ENCODE data around the gene FARS2.

DNA sequence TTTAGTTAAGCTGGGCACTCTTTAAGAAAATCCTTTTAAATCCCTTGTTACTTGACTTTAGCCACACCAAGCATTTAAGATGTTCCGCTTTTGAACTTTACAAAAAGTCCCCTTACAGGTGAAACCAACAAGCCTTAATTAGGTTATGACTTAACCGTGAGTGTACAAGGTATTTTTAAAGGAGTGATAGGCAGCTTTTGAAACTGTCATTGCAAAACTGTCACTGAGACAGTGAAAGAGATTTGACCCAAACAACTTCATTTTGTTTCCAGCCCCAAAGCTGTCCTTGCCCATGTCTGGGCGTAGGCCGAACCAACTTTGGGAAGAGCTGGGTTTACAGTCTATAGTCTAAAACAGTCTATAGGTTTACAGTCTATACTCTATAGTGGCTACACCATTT is 305.4 kb downstream of the FARS2 start:
- no peak for TF ChIP-seq TAF1 (IDR thresholded peaks at IDR 0.05; ENCODE audit: control insufficient read depth, extremely low read depth, insufficient read depth, low read length, severe bottlenecking)
- no peak for TF ChIP-seq SP2 (IDR thresholded peaks at IDR 0.05; ENCODE audit: extremely low read depth, low read depth, low read length, poor library complexity, severe bottlenecking)
- TF ChIP-seq FOXM1 (IDR thresholded peaks at IDR 0.05; ENCODE audit: low read depth), result no peak
- no peak for TF ChIP-seq FOXM1 (CRISPR knock-in tag; IDR thresholded peaks at IDR 0.05; ENCODE audit: low read depth)
- TF ChIP-seq, protein P1, sequence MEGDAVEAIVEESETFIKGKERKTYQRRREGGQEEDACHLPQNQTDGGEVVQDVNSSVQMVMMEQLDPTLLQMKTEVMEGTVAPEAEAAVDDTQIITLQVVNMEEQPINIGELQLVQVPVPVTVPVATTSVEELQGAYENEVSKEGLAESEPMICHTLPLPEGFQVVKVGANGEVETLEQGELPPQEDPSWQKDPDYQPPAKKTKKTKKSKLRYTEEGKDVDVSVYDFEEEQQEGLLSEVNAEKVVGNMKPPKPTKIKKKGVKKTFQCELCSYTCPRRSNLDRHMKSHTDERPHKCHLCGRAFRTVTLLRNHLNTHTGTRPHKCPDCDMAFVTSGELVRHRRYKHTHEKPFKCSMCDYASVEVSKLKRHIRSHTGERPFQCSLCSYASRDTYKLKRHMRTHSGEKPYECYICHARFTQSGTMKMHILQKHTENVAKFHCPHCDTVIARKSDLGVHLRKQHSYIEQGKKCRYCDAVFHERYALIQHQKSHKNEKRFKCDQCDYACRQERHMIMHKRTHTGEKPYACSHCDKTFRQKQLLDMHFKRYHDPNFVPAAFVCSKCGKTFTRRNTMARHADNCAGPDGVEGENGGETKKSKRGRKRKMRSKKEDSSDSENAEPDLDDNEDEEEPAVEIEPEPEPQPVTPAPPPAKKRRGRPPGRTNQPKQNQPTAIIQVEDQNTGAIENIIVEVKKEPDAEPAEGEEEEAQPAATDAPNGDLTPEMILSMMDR (IDR thresholded peaks at IDR 0.05 in 2 of 3, conservative IDR thresholded peaks at IDR 0.05 in 1 of 3; ENCODE audit: insufficient read depth in 2 of 3, low read depth in 1 of 3, low read length in 3 of 3), result no peak
- TF ChIP-seq, protein P2, sequence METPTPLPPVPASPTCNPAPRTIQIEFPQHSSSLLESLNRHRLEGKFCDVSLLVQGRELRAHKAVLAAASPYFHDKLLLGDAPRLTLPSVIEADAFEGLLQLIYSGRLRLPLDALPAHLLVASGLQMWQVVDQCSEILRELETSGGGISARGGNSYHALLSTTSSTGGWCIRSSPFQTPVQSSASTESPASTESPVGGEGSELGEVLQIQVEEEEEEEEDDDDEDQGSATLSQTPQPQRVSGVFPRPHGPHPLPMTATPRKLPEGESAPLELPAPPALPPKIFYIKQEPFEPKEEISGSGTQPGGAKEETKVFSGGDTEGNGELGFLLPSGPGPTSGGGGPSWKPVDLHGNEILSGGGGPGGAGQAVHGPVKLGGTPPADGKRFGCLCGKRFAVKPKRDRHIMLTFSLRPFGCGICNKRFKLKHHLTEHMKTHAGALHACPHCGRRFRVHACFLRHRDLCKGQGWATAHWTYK (CRISPR knock-in tag; IDR thresholded peaks at IDR 0.05), result no peak
- TF ChIP-seq ZNF263 (CRISPR knock-in tag; IDR thresholded peaks at IDR 0.05; ENCODE audit: borderline replicate concordance), result no peak
- TF ChIP-seq CHD2 (IDR thresholded peaks at IDR 0.05; ENCODE audit: low read depth, low read length), result no peak
- no peak for TF ChIP-seq KAT7 (CRISPR knock-in tag; IDR thresholded peaks at IDR 0.05; ENCODE audit: borderline replicate concordance)
- TF ChIP-seq HNRNPK (IDR thresholded peaks at IDR 0.05; ENCODE audit: low read depth, low read length, poor library complexity, severe bottlenecking), result no peak
- no peak for TF ChIP-seq ATF7 (IDR thresholded peaks at IDR 0.05)
- no peak for TF ChIP-seq STAT6 (CRISPR knock-in tag; IDR thresholded peaks at IDR 0.05)
- TF ChIP-seq, protein P3, sequence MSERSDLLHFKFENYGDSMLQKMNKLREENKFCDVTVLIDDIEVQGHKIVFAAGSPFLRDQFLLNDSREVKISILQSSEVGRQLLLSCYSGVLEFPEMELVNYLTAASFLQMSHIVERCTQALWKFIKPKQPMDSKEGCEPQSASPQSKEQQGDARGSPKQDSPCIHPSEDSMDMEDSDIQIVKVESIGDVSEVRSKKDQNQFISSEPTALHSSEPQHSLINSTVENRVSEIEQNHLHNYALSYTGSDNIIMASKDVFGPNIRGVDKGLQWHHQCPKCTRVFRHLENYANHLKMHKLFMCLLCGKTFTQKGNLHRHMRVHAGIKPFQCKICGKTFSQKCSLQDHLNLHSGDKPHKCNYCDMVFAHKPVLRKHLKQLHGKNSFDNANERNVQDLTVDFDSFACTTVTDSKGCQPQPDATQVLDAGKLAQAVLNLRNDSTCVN (CRISPR knock-in tag; IDR thresholded peaks at IDR 0.05), result no peak
- TF ChIP-seq BRD4 (IDR thresholded peaks at IDR 0.05), result no peak
- no peak for TF ChIP-seq OTX1 (CRISPR knock-in tag; IDR thresholded peaks at IDR 0.05)
